H1 (cell line): ENCODE results near the gene PLEKHG5. TPM values are rescaled to one million over a fixed set of nuclear protein-coding genes. Genes with fewer than 3 reads are reported as not detected.
A peak's percentile ranks its signal among the peaks of the same experiment; 100 is the strongest.

Experiments used
- CTCF ChIA-PET: fragments of 300-600 bp; sonication (Branson Sonifier 250); formaldehyde crosslinking; loops from one replicate; lab custom pipeline; 2021; ENCODE audit not compliant: partially characterized antibody; lab: Charles Lee
- POLR2A ChIA-PET: fragments of 300-600 bp; sonication (Branson Sonifier 250); formaldehyde crosslinking; loops from one replicate; lab custom pipeline; 2021; ENCODE audit warnings: inconsistent platforms; ENCODE audit not compliant: partially characterized antibody; lab: Charles Lee
- DNase-seq, 2 experiments: peaks; one replicate each; pipeline versions ENCODE4 v3.0.0 to v3.0.0-alpha.2; 2010 to 2022; ENCODE audit warnings: low spot score in 2 of 2, low read depth in 1 of 2, mixed read lengths in 1 of 2
- FAIRE-seq: peaks from 2 replicates; lab custom pipeline; 2011; peaks lifted over from hg19 to GRCh38; lab: Jason Lieb, UNC
- H2AFZ ChIP-seq: 2 replicates; pipeline ENCODE4 v1.8.1; 2012; ENCODE audit warnings: low read length, inconsistent platforms
- H2AK5ac ChIP-seq: 2 replicates; pipeline ENCODE4 v1.6.1; 2013; ENCODE audit warnings: low read depth, low read length
- H2BK120ac ChIP-seq: replicated peaks from 2 replicates; pipeline ENCODE3; 2013; ENCODE audit warnings: low read depth, low read length, inconsistent platforms
- H2BK12ac ChIP-seq: 2 replicates; pipeline ENCODE4 v1.6.1; 2013; ENCODE audit warnings: low read depth, low read length
- H2BK15ac ChIP-seq: 2 replicates; pipeline ENCODE4 v1.6.1; 2013; ENCODE audit warnings: low read length
- H2BK20ac ChIP-seq: 2 replicates; pipeline ENCODE4 v1.6.1; 2013; ENCODE audit warnings: low read length
- H2BK5ac ChIP-seq: 2 replicates; pipeline ENCODE4 v1.6.1; 2013; ENCODE audit warnings: low read depth, low read length
- H3K14ac ChIP-seq: 2 replicates; pipeline ENCODE4 v1.6.1; 2013; ENCODE audit warnings: inconsistent platforms; ENCODE audit not compliant: insufficient read length
- H3K18ac ChIP-seq: 2 replicates; pipeline ENCODE4 v1.6.1; 2013; ENCODE audit warnings: low read length; ENCODE audit errors: extremely low read depth
- H3K23ac ChIP-seq: 2 replicates; pipeline ENCODE4 v1.6.1; 2013; ENCODE audit warnings: inconsistent platforms; ENCODE audit not compliant: insufficient read length
- H3K23me2 ChIP-seq: 2 replicates; pipeline ENCODE4 v1.6.1; 2013; ENCODE audit warnings: low read depth, low read length
- H3K27ac ChIP-seq: 2 replicates; pipeline ENCODE4 v1.6.1; 2011; ENCODE audit warnings: low read depth, low read length, inconsistent platforms
- H3K27me3 ChIP-seq, 4 experiments: replicated peaks in 1 of 4; 1 replicate in 1 of 4; 2 replicates in 3 of 4; pipeline versions ENCODE4 v1.6.1 to v1.8.1; 2011 to 2013; ENCODE audit warnings: low read length in 3 of 4, mild to moderate bottlenecking in 3 of 4, inconsistent platforms in 2 of 4, mixed read lengths in 2 of 4, moderate library complexity in 1 of 4; ENCODE audit not compliant: control insufficient read depth in 3 of 4, insufficient read depth in 3 of 4; ENCODE audit errors: extremely low read depth in 1 of 4
- H3K36me3 ChIP-seq, 4 experiments: 2 replicates each; pipeline versions ENCODE4 v1.6.1 to v1.8.1; 2011 to 2013; ENCODE audit warnings: mild to moderate bottlenecking in 4 of 4, low read length in 3 of 4, moderate library complexity in 2 of 4, control low read depth in 1 of 4, inconsistent platforms in 1 of 4; ENCODE audit not compliant: insufficient read depth in 4 of 4, control insufficient read depth in 2 of 4
- H3K4ac ChIP-seq: replicated peaks from 2 replicates; pipeline ENCODE3; 2013; ENCODE audit warnings: low read length, low read depth, mixed read lengths, inconsistent platforms; ENCODE audit not compliant: insufficient read length
- H3K4me1 ChIP-seq, 4 experiments: replicated peaks in 1 of 4; 1 replicate in 1 of 4; 2 replicates in 3 of 4; pipeline versions ENCODE4 v1.6.1 to v1.8.1; 2011 to 2013; ENCODE audit warnings: low read length in 3 of 4, inconsistent platforms in 2 of 4, mixed read lengths in 1 of 4; ENCODE audit not compliant: insufficient read depth in 4 of 4, control insufficient read depth in 3 of 4
- H3K4me2 ChIP-seq, 2 experiments: 2 replicates each; pipeline versions ENCODE4 v1.6.1 to v1.8.1; 2011 to 2013; ENCODE audit warnings: low read depth in 2 of 2, low read length in 2 of 2, control low read depth in 1 of 2, inconsistent platforms in 1 of 2, mild to moderate bottlenecking in 1 of 2; ENCODE audit not compliant: insufficient read depth in 1 of 2
- H3K4me3 ChIP-seq, 4 experiments: fragments of 200-600, 300-600 bp in 1 of 4; sonication (generic), shearing (Covaris generic), sonication (Bioruptor Twin) in 1 of 4; 2 replicates each; pipeline versions ENCODE4 v1.5.1 to v1.8.1; 2011 to 2016; ENCODE audit warnings: low read length in 4 of 4, low read depth in 3 of 4, control low read depth in 2 of 4, inconsistent platforms in 2 of 4, mild to moderate bottlenecking in 2 of 4, mixed read lengths in 1 of 4, moderate library complexity in 1 of 4; ENCODE audit not compliant: insufficient read depth in 2 of 4; ENCODE audit errors: extremely low read depth in 1 of 4
- H3K56ac ChIP-seq: replicated peaks from 2 replicates; pipeline ENCODE3; 2013; ENCODE audit warnings: low read depth, mild to moderate bottlenecking, mixed read lengths, low read length, inconsistent platforms; ENCODE audit not compliant: insufficient read length
- H3K79me1 ChIP-seq: 2 replicates; pipeline ENCODE4 v1.6.1; 2013; ENCODE audit warnings: low read depth, low read length, control low read depth
- H3K79me2 ChIP-seq, 2 experiments: 2 replicates each; pipeline versions ENCODE4 v1.6.1 to v1.8.1; 2012 to 2013; ENCODE audit warnings: low read length in 2 of 2, mild to moderate bottlenecking in 2 of 2, inconsistent platforms in 1 of 2; ENCODE audit not compliant: insufficient read depth in 2 of 2, control insufficient read depth in 1 of 2
- H3K9ac ChIP-seq, 4 experiments: replicated peaks in 1 of 4; 1 replicate in 1 of 4; 2 replicates in 3 of 4; pipeline versions ENCODE4 v1.6.1 to v1.8.1; 2011 to 2013; ENCODE audit warnings: low read depth in 3 of 4, low read length in 3 of 4, control low read depth in 2 of 4, mild to moderate bottlenecking in 2 of 4, moderate library complexity in 2 of 4, inconsistent platforms in 1 of 4; ENCODE audit errors: extremely low read depth in 1 of 4
- H3K9me3 ChIP-seq, 2 experiments: 2 replicates each; pipeline versions ENCODE4 v1.6.1 to v1.8.1; 2012 to 2013; ENCODE audit warnings: mild to moderate bottlenecking in 2 of 2, moderate library complexity in 2 of 2, control low read depth in 1 of 2, inconsistent platforms in 1 of 2, low read depth in 1 of 2, low read length in 1 of 2, mixed read lengths in 1 of 2; ENCODE audit not compliant: insufficient read depth in 2 of 2
- H4K20me1 ChIP-seq, 2 experiments: replicated peaks in 1 of 2; 2 replicates each; pipeline versions ENCODE3 to v1.8.1; 2011 to 2013; ENCODE audit warnings: inconsistent platforms in 2 of 2, low read length in 2 of 2, mild to moderate bottlenecking in 1 of 2; ENCODE audit not compliant: insufficient read depth in 2 of 2, control insufficient read depth in 1 of 2
- H4K5ac ChIP-seq: 2 replicates; pipeline ENCODE4 v1.6.1; 2013; ENCODE audit warnings: low read length, low read depth, mixed read lengths, inconsistent platforms; ENCODE audit not compliant: insufficient read length
- H4K8ac ChIP-seq: 2 replicates; pipeline ENCODE4 v1.8.0; 2013; ENCODE audit warnings: mild to moderate bottlenecking, moderate library complexity, low read length, inconsistent platforms; ENCODE audit not compliant: insufficient read depth; ENCODE audit errors: extremely low read depth
- H4K91ac ChIP-seq: replicated peaks from 2 replicates; pipeline ENCODE3; 2013; ENCODE audit warnings: low read length, mixed read lengths, inconsistent platforms; ENCODE audit not compliant: insufficient read length
- HDAC6 ChIP-seq: IDR thresholded peaks from one replicate; pipeline ENCODE4 v1.7.1; 2012; ENCODE audit warnings: low read depth, mild to moderate bottlenecking, inconsistent platforms, low read length, moderate library complexity
- JUN ChIP-seq: IDR thresholded peaks from 2 replicates; pipeline ENCODE4 v1.6.1; 2011; ENCODE audit warnings: low read depth, mild to moderate bottlenecking, improper control_type of control experiment, low read length
- SP1 ChIP-seq: IDR thresholded peaks from 2 replicates; pipeline ENCODE4 v1.6.1; 2011; ENCODE audit warnings: low read depth, low read length
- SRF ChIP-seq: IDR thresholded peaks from 2 replicates; pipeline ENCODE4 v1.6.1; 2011; ENCODE audit warnings: mild to moderate bottlenecking, low read depth, low read length, moderate library complexity
- TAF1 ChIP-seq: IDR thresholded peaks from 2 replicates; pipeline ENCODE4 v1.6.1; 2011; ENCODE audit warnings: mild to moderate bottlenecking, low read depth, low read length
- TCF12 ChIP-seq: IDR thresholded peaks from 2 replicates; pipeline ENCODE4 v1.6.1; 2011; ENCODE audit warnings: low read depth, mild to moderate bottlenecking, low read length
- ZNF274 ChIP-seq: IDR thresholded peaks from 2 replicates; pipeline ENCODE4 v1.7.0; 2012; ENCODE audit warnings: low read length, borderline replicate concordance; ENCODE audit errors: extremely low read depth
- WGBS, 2 experiments: shearing (Covaris generic) in 1 of 2; methylation state at CpG; one replicate each; pipeline versions ENCODE4 v1.1.6 to v1.1.7; 2013 to 2015; ENCODE audit warnings: low lambda C conversion rate in 2 of 2, mixed read lengths in 2 of 2, inconsistent platforms in 1 of 2, low coverage in 1 of 2, missing lambda C conversion rate in 1 of 2; ENCODE audit not compliant: insufficient replicate concordance in 2 of 2, insufficient coverage in 1 of 2, insufficient read length in 1 of 2; ENCODE audit errors: extremely low coverage in 1 of 2, missing lambda C conversion rate in 1 of 2; 5-methylcytosine and 5-hydroxymethylcytosine counted together
- polyA plus RNA-seq, 7 experiments: library from polyadenylated mRNA; depleted of rRNA in 3 of 7; stranded (reverse) in 5 of 7; unstranded in 2 of 7; fragments of >200 nt in 5 of 7; fragments of 200-250 nt in 2 of 7; gene quantifications; 1 replicate in 5 of 7; 2 replicates in 1 of 7; 4 replicates in 1 of 7; pipeline versions ENCODE4 v1.2.1 to v1.2.3, GENCODE V29; 2011 to 2013; ENCODE audit warnings: missing spikeins in 2 of 7, mixed read lengths in 2 of 7
- total RNA-seq: library from RNA; stranded (reverse); fragmentation: NEBNext Ultra II Directional; extraction: Animal tissue kit (Norgen Biotek cat#: 25700); gene quantifications from 2 replicates; pipeline ENCODE4 v1.2.1, GENCODE V29; 2021

The PLEKHG5 gene
- total and polyA plus RNA-seq, 2 of the 8 experiments (the other 6 are each of a cell fraction or from before 2014, with no cell fraction given), result 10.4 to 13.8 TPM

DNA sequence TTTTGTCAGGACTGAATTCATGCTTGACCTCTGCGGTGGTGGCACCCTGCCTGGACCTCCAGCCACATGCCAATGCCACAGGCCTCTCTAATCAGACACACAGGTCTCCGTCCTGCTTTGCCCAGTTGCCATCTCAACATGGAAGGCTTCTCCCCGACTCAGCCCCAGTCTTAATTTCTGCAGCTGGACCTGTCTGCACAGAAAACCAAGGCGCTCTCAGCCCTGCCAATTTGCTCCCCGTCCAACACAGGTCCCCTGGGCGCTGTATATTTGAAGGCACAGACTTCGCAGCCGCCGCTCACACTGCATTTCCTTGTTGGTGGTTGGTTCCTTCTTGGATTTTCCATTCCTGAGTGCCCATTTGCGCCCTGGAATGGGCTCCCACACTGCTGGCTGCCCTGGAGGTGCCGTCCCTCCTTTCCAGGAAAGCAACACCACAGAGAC is 28.0 kb upstream of the PLEKHG5 start:
- Histone ChIP-seq H3K4me3 (no peak overlapping the region; a peak in 1 of 8 replicates), H4K8ac (no peak overlapping the region), H3K18ac (peak overlapping the region; percentile 21; the same call in 1 of the 2 replicates), H2BK120ac (no peak overlapping the region), H3K79me1 (no peaks in the 10 kb centered on the region), H3K27ac (peak overlapping the region; percentile 16), H2AFZ (no peak overlapping the region), H3K9me3 (no peaks in the 10 kb centered on the region), H3K9ac (no peak overlapping the region), H2BK20ac (no peak overlapping the region), H4K91ac (no peak overlapping the region), H3K14ac (no peak overlapping the region), H2BK12ac (0 out of 2 replicates have a peak overlapping the region, but pooled peaks have one; percentile 32), H3K79me2 (no peaks in the 10 kb centered on the region), H3K56ac (no peak overlapping the region), H3K4me2 (peak overlapping the region; percentile 12 to 25; a peak in 3 of 4 replicates), H3K23me2 (no peaks in the 10 kb centered on the region), H4K20me1 (peaks cover 0 to 3% of the 10 kb centered on the region in 2 experiments), H4K5ac (no peak overlapping the region), H2AK5ac (no peak overlapping the region), H3K4me1 (peaks cover 5 to 11% (median 7%) of the 10 kb centered on the region in 4 experiments), H2BK15ac (peak overlapping the region; percentile 85; the same call in 1 of the 2 replicates), H3K23ac (no peak overlapping the region), H3K27me3 (no peaks in the 10 kb centered on the region), H3K4ac (no peak overlapping the region), H3K36me3 (no peaks in the 10 kb centered on the region), H2BK5ac (0 out of 2 replicates have a peak overlapping the region, but pooled peaks have one; percentile 47)
- ChIA-PET POLR2A (interaction anchor here (0.9 to 3.5 kb wide), 8 partner anchors 12 to 85 kb away, joined by 3 to 15 read pairs (median 4); partner anchors contain the start of genes KLHL21, NOL9, PLEKHG5 and TAS1R1), CTCF (interaction anchor here (0.7 to 8.1 kb wide), 7 partner anchors 9 to 35 kb away, joined by 4 to 107 read pairs (median 7); no protein-coding TSS in a partner anchor)
- FAIRE-seq, result no peak
- DNase-seq, result no peak
- TF ChIP-seq JUN (no peak), TAF1 (no peak), ZNF274 (no peak), SRF (no peak), HDAC6 (no peak), TCF12 (no peak), SP1 (no peak)
- WGBS, 2 experiments, result 69% methylated on average over 11 of the region's 11 CpGs; no CpG with 5 or more reads in 1 of the 2 experiments
